Measurements from ENCODE around the gene MMRN2.

DNA sequence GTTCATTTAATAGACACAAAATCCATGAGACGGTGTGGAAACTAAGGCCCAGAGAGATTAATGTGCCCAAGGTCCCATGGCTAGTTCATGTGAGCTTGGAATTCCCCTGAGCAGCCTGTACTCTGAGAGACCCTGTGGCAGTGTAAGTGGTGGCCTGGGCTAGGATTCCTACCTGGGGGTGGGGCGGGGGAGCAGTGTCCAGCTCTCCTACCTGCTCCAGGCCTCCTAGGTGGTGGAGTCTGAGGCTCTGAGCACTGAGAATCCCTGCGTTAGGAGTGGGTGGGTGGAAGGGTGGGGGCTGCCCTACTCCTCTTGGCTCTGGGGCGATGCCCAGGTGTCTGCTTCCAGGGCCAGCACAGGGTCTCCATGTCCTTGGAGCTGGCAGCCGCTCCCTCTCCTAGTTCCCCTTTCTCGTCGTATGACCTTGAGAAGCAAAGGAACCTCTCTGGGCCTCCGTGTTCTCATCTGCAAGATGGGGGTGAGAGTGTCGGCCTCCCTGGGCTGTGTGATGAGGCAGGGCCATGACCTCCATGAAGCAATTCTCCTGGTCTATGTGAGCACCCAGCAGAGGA is 3.5 kb upstream of the MMRN2 start:
- TF ChIP-seq TAF1 (IDR thresholded peaks at IDR 0.05; ENCODE audit: borderline replicate concordance, low read depth, low read length) (no peak), POLR2A (IDR thresholded peaks at IDR 0.05; ENCODE audit: low read depth, low read length) (no peak)
